Upper lobe of right lung (tissue), 1 donor: ENCODE results near the gene KCNIP1. TPM values are rescaled to one million over a fixed set of nuclear protein-coding genes. Genes with fewer than 3 reads are reported as not detected.

Experiments
- ATAC-seq: fragments of 200-7000 bp; cut with Tn5 transposase; one replicate; pipeline ENCODE4 v1.9.1; 2020; ENCODE audit warnings: mild to moderate bottlenecking, moderate library complexity
- DNase-seq: peaks from one replicate; pipeline ENCODE4 v3.0.0-alpha.2; 2020
- H3K27ac ChIP-seq: fragments of 200-600 bp; one replicate; pipeline ENCODE4 v1.8.0; 2022
- H3K27me3 ChIP-seq: fragments of 200-600 bp; one replicate; pipeline ENCODE4 v1.8.0; 2022; ENCODE audit warnings: mild to moderate bottlenecking
- H3K36me3 ChIP-seq: fragments of 200-600 bp; one replicate; pipeline ENCODE4 v1.8.0; 2022
- H3K4me1 ChIP-seq: fragments of 200-600 bp; one replicate; pipeline ENCODE4 v1.8.0; 2022
- H3K4me3 ChIP-seq: fragments of 200-600 bp; one replicate; pipeline ENCODE4 v1.8.0; 2022; ENCODE audit warnings: mild to moderate bottlenecking
- H3K9me3 ChIP-seq: fragments of 200-600 bp; one replicate; pipeline ENCODE4 v1.8.0; 2022
- CTCF ChIP-seq: fragments of 200-600 bp; IDR thresholded peaks from one replicate; pipeline ENCODE4 v1.8.0; 2022; ENCODE audit warnings: antibody characterized with exemption
- intact Hi-C: fragments of 100-400 bp; cut with DNase I; formaldehyde crosslinking; loops from one replicate; pipeline ENCODE4 v1.11.0; 2022
- total RNA-seq: library from RNA; stranded (reverse); fragmentation: NEBNext Ultra II Directional; extraction: Animal tissue kit (Norgen Biotek cat#: 25700); gene quantifications from one replicate; pipeline ENCODE4 v1.2.1, GENCODE V29; 2021
- donor health status: DM: no; HTN: yes; CAD: no; lungs with severe emphysema.

Gene KCNIP1
- total RNA-seq, 1 donor from 2014 or later, result 2.7 TPM

- no peak overlapping the region for H3K4me3 ChIP-seq
- DNase-seq (no peak), ATAC-seq (no peak)
- intact Hi-C loops, result no loop called here
- no peaks in the 10 kb centered on the region for H3K4me1 ChIP-seq
- no peaks in the 10 kb centered on the region for H3K36me3 ChIP-seq
- H3K9me3 ChIP-seq, result no peaks in the 10 kb centered on the region
- peaks cover 50% of the 10 kb centered on the region for H3K27me3 ChIP-seq
- TF ChIP-seq CTCF, result no peak
- H3K27ac ChIP-seq, result no peak overlapping the region
Observed at GRCh38 chr5:170573114-170573513, 69.3 kb downstream of the KCNIP1 start.

- DNase-seq, result no peak
- Histone ChIP-seq H3K36me3 (no peaks in the 10 kb centered on the region), H3K4me3 (no peak overlapping the region), H3K27me3 (peaks cover 48% of the 10 kb centered on the region), H3K9me3 (no peaks in the 10 kb centered on the region), H3K4me1 (no peaks in the 10 kb centered on the region), H3K27ac (no peak overlapping the region)
- no peak for ATAC-seq
- intact Hi-C loops, result no loop called here
- TF ChIP-seq CTCF, result no peak
Observed at GRCh38 chr5:170573660-170574059, 69.8 kb downstream of the KCNIP1 start.

GRCh38 chr5:170576602-170577535, 73.0 kb downstream of the KCNIP1 start:
- TF ChIP-seq CTCF, result no peak

GRCh38 chr5:170579601-170580000, 75.8 kb downstream of the KCNIP1 start:
- no peak for DNase-seq
- intact Hi-C loops, result no loop called here
- no peak for ATAC-seq

More at GRCh38 chr5:170576602-170577535, 73.0 kb downstream of the KCNIP1 start:
- H3K27ac ChIP-seq, result no peak overlapping the region
- intact Hi-C loops, result no loop called here
- H3K36me3 ChIP-seq, result no peaks in the 10 kb centered on the region
- H3K4me3 ChIP-seq, result no peak overlapping the region
- no peaks in the 10 kb centered on the region for H3K9me3 ChIP-seq
- H3K4me1 ChIP-seq, result no peaks in the 10 kb centered on the region
- no peak for DNase-seq
- peaks cover 20% of the 10 kb centered on the region for H3K27me3 ChIP-seq
- no peak for ATAC-seq

GRCh38 chr5:170581211-170581610, 77.4 kb downstream of the KCNIP1 start:
- Histone ChIP-seq H3K4me1 (no peaks in the 10 kb centered on the region), H3K36me3 (no peaks in the 10 kb centered on the region), H3K27ac (no peak overlapping the region), H3K27me3 (peaks cover 1% of the 10 kb centered on the region), H3K9me3 (no peaks in the 10 kb centered on the region), H3K4me3 (no peak overlapping the region)
- ATAC-seq, result no peak
- no peak for DNase-seq
- TF ChIP-seq CTCF, result no peak
- intact Hi-C loops, result no loop called here

More at GRCh38 chr5:170579601-170580000, 75.8 kb downstream of the KCNIP1 start:
- no peak for TF ChIP-seq CTCF
- Histone ChIP-seq H3K9me3 (no peaks in the 10 kb centered on the region), H3K27ac (no peak overlapping the region), H3K4me1 (no peaks in the 10 kb centered on the region), H3K4me3 (no peak overlapping the region), H3K36me3 (no peaks in the 10 kb centered on the region), H3K27me3 (peaks cover 11% of the 10 kb centered on the region)
